Upper lobe of left lung (tissue), 4 donors: ENCODE measurements around the gene SLF1.

Experiments used
- POLR2A ChIP-seq, 4 donors: fragments of 450-650 bp; IDR thresholded peaks; one replicate each; pipeline ENCODE4 v1.5.1; 2016 to 2017; ENCODE audit warnings: antibody characterized with exemption in 4 of 4, mild to moderate bottlenecking in 2 of 4
- TF ChIP-seq, protein P1 (sequence below), 6 experiments: fragments of 450-650 bp in 4 of 6; fragments of 200-600 bp in 2 of 6; sonication (generic) in 2 of 6; IDR thresholded peaks; one replicate each; pipeline ENCODE4 v1.5.1; 2016 to 2019; ENCODE audit warnings: antibody characterized with exemption in 6 of 6

DNA sequence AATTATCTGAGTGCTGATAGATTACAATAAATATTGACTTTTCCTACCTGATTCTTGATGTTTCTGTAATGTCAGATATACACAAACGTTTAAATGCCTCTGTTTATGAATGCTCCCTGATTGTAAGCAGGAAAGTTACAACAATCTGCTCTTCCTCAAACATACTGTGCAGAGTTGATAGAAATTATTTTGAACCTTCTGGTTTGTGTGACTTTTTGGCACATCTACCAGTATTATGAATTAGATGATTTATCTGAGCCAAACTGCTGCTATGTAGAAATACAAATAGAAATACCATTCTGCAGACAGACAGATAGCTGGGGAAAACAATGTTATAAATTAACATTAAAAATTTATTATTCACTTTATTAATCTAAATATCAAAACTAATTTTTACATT lies 113.0 kb downstream of the SLF1 start:
- TF ChIP-seq, protein P1, sequence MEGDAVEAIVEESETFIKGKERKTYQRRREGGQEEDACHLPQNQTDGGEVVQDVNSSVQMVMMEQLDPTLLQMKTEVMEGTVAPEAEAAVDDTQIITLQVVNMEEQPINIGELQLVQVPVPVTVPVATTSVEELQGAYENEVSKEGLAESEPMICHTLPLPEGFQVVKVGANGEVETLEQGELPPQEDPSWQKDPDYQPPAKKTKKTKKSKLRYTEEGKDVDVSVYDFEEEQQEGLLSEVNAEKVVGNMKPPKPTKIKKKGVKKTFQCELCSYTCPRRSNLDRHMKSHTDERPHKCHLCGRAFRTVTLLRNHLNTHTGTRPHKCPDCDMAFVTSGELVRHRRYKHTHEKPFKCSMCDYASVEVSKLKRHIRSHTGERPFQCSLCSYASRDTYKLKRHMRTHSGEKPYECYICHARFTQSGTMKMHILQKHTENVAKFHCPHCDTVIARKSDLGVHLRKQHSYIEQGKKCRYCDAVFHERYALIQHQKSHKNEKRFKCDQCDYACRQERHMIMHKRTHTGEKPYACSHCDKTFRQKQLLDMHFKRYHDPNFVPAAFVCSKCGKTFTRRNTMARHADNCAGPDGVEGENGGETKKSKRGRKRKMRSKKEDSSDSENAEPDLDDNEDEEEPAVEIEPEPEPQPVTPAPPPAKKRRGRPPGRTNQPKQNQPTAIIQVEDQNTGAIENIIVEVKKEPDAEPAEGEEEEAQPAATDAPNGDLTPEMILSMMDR (IDR thresholded peaks at IDR 0.05) = no peak
- no peak for TF ChIP-seq POLR2A (IDR thresholded peaks at IDR 0.05)
